Mucosa of descending colon (tissue), 3 donors: ENCODE measurements around the gene DLG2. TPM values are rescaled to one million over a fixed set of nuclear protein-coding genes. Genes with fewer than 3 reads are reported as not detected.

Experiments
- ATAC-seq: fragments of 200-7000 bp; cut with Tn5 transposase; one replicate; pipeline ENCODE4 v1.9.1; 2020; ENCODE audit warnings: mild to moderate bottlenecking, moderate library complexity
- DNase-seq, 3 donors: peaks; one replicate each; pipeline ENCODE4 v3.0.0-alpha.2; 2020
- H3K36me3 ChIP-seq: fragments of 200-600 bp; one replicate; pipeline ENCODE4 v1.8.0; 2021; ENCODE audit warnings: low read depth, mild to moderate bottlenecking
- H3K4me1 ChIP-seq: fragments of 200-600 bp; one replicate; pipeline ENCODE4 v1.8.0; 2021; ENCODE audit warnings: low read depth, mild to moderate bottlenecking
- H3K4me3 ChIP-seq: fragments of 200-600 bp; one replicate; pipeline ENCODE4 v1.8.0; 2021; ENCODE audit warnings: mild to moderate bottlenecking
- H3K9me3 ChIP-seq: fragments of 200-600 bp; one replicate; pipeline ENCODE4 v1.8.0; 2021; ENCODE audit warnings: mild to moderate bottlenecking
- CTCF ChIP-seq: fragments of 200-600 bp; IDR thresholded peaks from one replicate; pipeline ENCODE4 v1.8.0; 2022; ENCODE audit warnings: antibody characterized with exemption, mild to moderate bottlenecking
- intact Hi-C, 2 donors: fragments of 100-400 bp; cut with DNase I in 1 of 2; cut with micrococcal nuclease in 1 of 2; formaldehyde crosslinking; loops; one replicate each; pipeline versions ENCODE4 v1.11.0 to v1.11.1; 2022; cut with DNase I, micrococcal nuclease
- total RNA-seq, 3 donors: library from RNA; stranded (reverse); fragmentation: NEBNext Ultra II Directional in 2 of 3; extraction: Animal tissue kit (Norgen Biotek cat#: 25700) in 2 of 3; gene quantifications; one replicate each; pipeline versions ENCODE4 v1.2.1 to v1.2.4, GENCODE V29; 2021 to 2023
- donor health status: DM: no; HTN: no; CAD: no; lungs with moderate emphysema.
- donor health status: DM: no; HTN: no; CAD: no.
- donor health status: DM: no; HTN: yes; CAD: no.

Gene DLG2
- total RNA-seq, 3 donors from 2014 or later = 2.1 to 11.1 (median 2.4) TPM

- Histone ChIP-seq H3K4me1 (no peaks in the 10 kb centered on the region), H3K36me3 (no peaks in the 10 kb centered on the region), H3K4me3 (no peak overlapping the region), H3K9me3 (no peaks in the 10 kb centered on the region)
- DNase-seq (no peak), ATAC-seq (no peak)
- no peak for TF ChIP-seq CTCF
- intact Hi-C loops = no loop called here
These were observed 1647.6 kb downstream of the DLG2 start for GRCh38 chr11:83979593-83979992.

GRCh38 chr11:83978942-83979341 is 1648.2 kb downstream of the DLG2 start:
- H3K4me1 ChIP-seq = no peaks in the 10 kb centered on the region
- no peaks in the 10 kb centered on the region for H3K9me3 ChIP-seq
- no peak for TF ChIP-seq CTCF
- ATAC-seq (no peak), DNase-seq (no peak)
- no peak overlapping the region for H3K4me3 ChIP-seq
- no peaks in the 10 kb centered on the region for H3K36me3 ChIP-seq
- intact Hi-C loops = no loop called here

GRCh38 chr11:83976086-83976485 is 1651.1 kb downstream of the DLG2 start:
- intact Hi-C loops = no loop called here
- ATAC-seq (no peak), DNase-seq (no peak)

GRCh38 chr11:83972536-83972935 is 1654.6 kb downstream of the DLG2 start:
- DNase-seq (no peak), ATAC-seq (no peak)
- Histone ChIP-seq H3K4me3 (no peak overlapping the region), H3K36me3 (no peaks in the 10 kb centered on the region), H3K4me1 (no peaks in the 10 kb centered on the region), H3K9me3 (no peaks in the 10 kb centered on the region)
- TF ChIP-seq CTCF = no peak
- intact Hi-C loops = no loop called here

More at GRCh38 chr11:83976086-83976485, 1651.1 kb downstream of the DLG2 start:
- H3K4me3 ChIP-seq = no peak overlapping the region
- no peaks in the 10 kb centered on the region for H3K4me1 ChIP-seq
- no peak for TF ChIP-seq CTCF
- H3K36me3 ChIP-seq = no peaks in the 10 kb centered on the region
- no peaks in the 10 kb centered on the region for H3K9me3 ChIP-seq

GRCh38 chr11:83971063-83971462 is 1656.1 kb downstream of the DLG2 start:
- no peak for ATAC-seq
- TF ChIP-seq CTCF = no peak
- intact Hi-C loops = no loop called here

GRCh38 chr11:83970061-83970671 is 1657.0 kb downstream of the DLG2 start:
- ATAC-seq (no peak), DNase-seq (no peak)
- H3K36me3 ChIP-seq = no peaks in the 10 kb centered on the region
- intact Hi-C loops = no loop called here
- H3K9me3 ChIP-seq = no peaks in the 10 kb centered on the region
- H3K4me1 ChIP-seq = no peaks in the 10 kb centered on the region
- TF ChIP-seq CTCF = no peak
- no peak overlapping the region for H3K4me3 ChIP-seq

More at GRCh38 chr11:83971063-83971462, 1656.1 kb downstream of the DLG2 start:
- no peak overlapping the region for H3K4me3 ChIP-seq
- no peaks in the 10 kb centered on the region for H3K36me3 ChIP-seq
- H3K9me3 ChIP-seq = no peaks in the 10 kb centered on the region
- no peak for DNase-seq
- H3K4me1 ChIP-seq = no peaks in the 10 kb centered on the region
